Caco-2 (cell line): ENCODE results near the gene LRP8. TPM values are rescaled to one million over a fixed set of nuclear protein-coding genes. Genes with fewer than 3 reads are reported as not detected.

ENCODE experiments used
- BruUV-seq: library from RNA; stranded (reverse); fragments of 400-500 nt; replicated peaks from 2 replicates; lab custom pipeline; 2021; lab: Mats Ljungman, UMichigan
- CTCF ChIA-PET: fragments of 300-600 bp; sonication (Branson Sonifier 250); formaldehyde crosslinking; loops from one replicate; lab custom pipeline; 2022; ENCODE audit warnings: antibody characterized with exemption; lab: Charles Lee
- POLR2A ChIA-PET: fragments of 300-600 bp; sonication (Branson Sonifier 250); formaldehyde crosslinking; loops from one replicate; lab custom pipeline; 2022; ENCODE audit warnings: antibody characterized with exemption; lab: Charles Lee
- DNase-seq, 2 experiments: peaks; one replicate each; pipeline versions ENCODE4 v3.0.0 to v3.0.0-alpha.2; 2020 to 2022
- H3K27me3 ChIP-seq: replicated peaks from 2 replicates; pipeline ENCODE4 v1.6.0; 2011; ENCODE audit warnings: low read length; ENCODE audit not compliant: control insufficient read depth, insufficient read depth
- H3K36me3 ChIP-seq: 2 replicates; pipeline ENCODE4 v1.5.1; 2011; ENCODE audit warnings: low read length; ENCODE audit not compliant: control insufficient read depth, insufficient read depth
- H3K4me1 ChIP-seq: fragments of 250-450 bp; sonication (Bioruptor Pico); 2 replicates; pipeline ENCODE4 v1.5.1; 2020; ENCODE audit warnings: mild to moderate bottlenecking
- H3K4me3 ChIP-seq: 2 replicates; pipeline ENCODE4 v1.5.1; 2011; ENCODE audit warnings: low read depth, mild to moderate bottlenecking, control low read depth, low read length
- H3K9me3 ChIP-seq: fragments of 250-450 bp; sonication (Bioruptor Pico); 2 replicates; pipeline ENCODE4 v1.5.1; 2020; ENCODE audit warnings: mild to moderate bottlenecking, moderate library complexity
- H3K27ac Mint-ChIP-seq: one replicate; pipeline ENCODE4 v1.8.0; 2022; ENCODE audit warnings: mixed read lengths; ENCODE audit not compliant: unreplicated experiment
- H3K27me3 Mint-ChIP-seq: one replicate; pipeline ENCODE4 v1.8.0; 2022; ENCODE audit warnings: mixed read lengths; ENCODE audit not compliant: insufficient read depth, unreplicated experiment
- H3K36me3 Mint-ChIP-seq: one replicate; pipeline ENCODE4 v1.8.0; 2022; ENCODE audit warnings: mild to moderate bottlenecking, mixed read lengths; ENCODE audit not compliant: insufficient read depth, unreplicated experiment
- H3K4me1 Mint-ChIP-seq: one replicate; pipeline ENCODE4 v1.8.0; 2022; ENCODE audit warnings: low read depth, mixed read lengths; ENCODE audit not compliant: unreplicated experiment
- H3K4me3 Mint-ChIP-seq: one replicate; pipeline ENCODE4 v1.8.0; 2022; ENCODE audit warnings: mild to moderate bottlenecking, moderate library complexity, mixed read lengths; ENCODE audit not compliant: unreplicated experiment
- H3K9me3 Mint-ChIP-seq: one replicate; pipeline ENCODE4 v1.8.0; 2022; ENCODE audit warnings: mixed read lengths; ENCODE audit not compliant: unreplicated experiment
- CTCF ChIP-seq, 2 experiments: fragments of 200-600 bp in 1 of 2; IDR thresholded peaks; 1 replicate in 1 of 2; 2 replicates in 1 of 2; pipeline versions ENCODE4 v1.5.1 to v1.8.0; 2011 to 2022; ENCODE audit warnings: antibody characterized with exemption in 1 of 2, control low read depth in 1 of 2, inconsistent platforms in 1 of 2, low read depth in 1 of 2, low read length in 1 of 2, mild to moderate bottlenecking in 1 of 2, moderate library complexity in 1 of 2; ENCODE audit not compliant: insufficient read depth in 1 of 2, severe bottlenecking in 1 of 2, unreplicated experiment in 1 of 2
- intact Hi-C: fragments of 100-400 bp; cut with micrococcal nuclease; formaldehyde crosslinking; loops from one replicate; pipeline ENCODE4 v1.10.0; 2022; ENCODE audit not compliant: unreplicated experiment
- total RNA-seq: library from RNA; stranded (reverse); gene quantifications from 2 replicates; pipeline ENCODE4 v1.2.3, GENCODE V29; 2022

The LRP8 gene
- total RNA-seq, 1 experiment from 2014 or later: 11.8 TPM

- peaks cover 6% of the 10 kb centered on the region for H3K36me3 Mint-ChIP-seq
- H3K4me3 Mint-ChIP-seq: peak overlapping the region; percentile 2
- peaks cover 28% of the 10 kb centered on the region for H3K4me1 Mint-ChIP-seq
- intact Hi-C loops: no loop called here
- ChIA-PET CTCF (interaction anchor here (0.6 kb wide), 1 partner anchor 17 kb away, joined by 3 read pairs; no protein-coding TSS in a partner anchor), POLR2A (no interaction called here)
- no TSS peak for BruUV-seq
- no peak for DNase-seq
- Histone ChIP-seq H3K4me1 (peaks cover 15% of the 10 kb centered on the region), H3K27me3 (no peaks in the 10 kb centered on the region), H3K9me3 (no peaks in the 10 kb centered on the region), H3K4me3 (no peak overlapping the region), H3K36me3 (no peaks in the 10 kb centered on the region; the same call in 1 of the 2 replicates)
- no peak for TF ChIP-seq CTCF (IDR thresholded peaks at IDR 0.05; ENCODE audit: insufficient read depth in 1 of 2, low read depth in 1 of 2, low read length in 1 of 2, severe bottlenecking in 1 of 2, unreplicated experiment in 1 of 2)
- no peaks in the 10 kb centered on the region for H3K9me3 Mint-ChIP-seq
- H3K27me3 Mint-ChIP-seq: no peaks in the 10 kb centered on the region
- H3K27ac Mint-ChIP-seq: peak overlapping the region; percentile 29
Observed at GRCh38 chr1:53258216-53258615, 69.7 kb downstream of the LRP8 start.

GRCh38 chr1:53257454-53258081 is 70.3 kb downstream of the LRP8 start:
- CTCF ChIA-PET: interaction anchor here (0.6 kb wide), 1 partner anchor 16 kb away, joined by 3 read pairs; no protein-coding TSS in a partner anchor

More at GRCh38 chr1:53257454-53258081, 70.3 kb downstream of the LRP8 start:
- peak overlapping the region; percentile 29 for H3K27ac Mint-ChIP-seq
- no peaks in the 10 kb centered on the region for H3K9me3 ChIP-seq
- no peak overlapping the region for H3K4me3 ChIP-seq
- peaks cover 15% of the 10 kb centered on the region for H3K4me1 ChIP-seq
- H3K4me3 Mint-ChIP-seq: peak overlapping the region; percentile 9
- no peaks in the 10 kb centered on the region for H3K9me3 Mint-ChIP-seq
- no TSS peak for BruUV-seq
- no peak for TF ChIP-seq CTCF (IDR thresholded peaks at IDR 0.05; ENCODE audit: insufficient read depth in 1 of 2, low read depth in 1 of 2, low read length in 1 of 2, severe bottlenecking in 1 of 2, unreplicated experiment in 1 of 2)
- DNase-seq: no peak
- no peaks in the 10 kb centered on the region for H3K27me3 Mint-ChIP-seq
- peaks cover 6% of the 10 kb centered on the region for H3K36me3 Mint-ChIP-seq
- H3K36me3 ChIP-seq: no peaks in the 10 kb centered on the region; the same call in 1 of the 2 replicates
- no peaks in the 10 kb centered on the region for H3K27me3 ChIP-seq
- intact Hi-C loops: no loop called here
- H3K4me1 Mint-ChIP-seq: peaks cover 28% of the 10 kb centered on the region
- POLR2A ChIA-PET: interaction anchor here (0.7 kb wide), 1 partner anchor 19 kb away, joined by 3 read pairs; the partner anchor contains the start of gene MAGOH
